DOHH2 (cell line): Measurements from ENCODE around the gene NUP210L.

ENCODE experiments used
- EZH2phosphoT487 ChIP-seq: fragments of 200-600 bp; sonication (generic); IDR thresholded peaks from 2 replicates; pipeline ENCODE4 v1.6.1; 2017; ENCODE audit warnings: borderline replicate concordance, mild to moderate bottlenecking, antibody characterized with exemption, low read length, moderate library complexity, mixed read lengths
- TF ChIP-seq, protein P1 (sequence below): fragments of 200-600 bp; sonication (generic); IDR thresholded peaks from one replicate; pipeline ENCODE4 v1.5.1; 2014; ENCODE audit warnings: antibody characterized with exemption, mild to moderate bottlenecking, low read depth, low read length; ENCODE audit not compliant: poor library complexity, severe bottlenecking

DNA sequence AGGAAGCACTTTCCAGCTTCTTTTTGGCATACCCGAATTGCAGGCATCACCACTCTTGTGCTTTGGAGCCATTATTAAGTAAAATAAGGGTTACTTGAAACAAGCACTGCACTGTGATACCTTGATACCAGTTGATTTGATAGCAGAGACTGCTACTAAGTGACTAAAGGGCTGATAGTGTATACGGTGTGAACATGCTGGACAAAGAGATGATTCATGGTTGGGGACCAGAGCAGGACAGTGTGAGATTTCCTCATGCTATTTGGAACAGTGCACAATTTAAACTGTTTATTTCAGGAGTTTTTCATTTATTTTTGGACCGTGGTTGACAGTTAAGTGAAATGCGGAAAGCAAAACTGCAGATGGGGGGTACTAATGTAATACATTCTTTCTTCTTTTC lies 154.5 kb downstream of the NUP210L start:
- TF ChIP-seq, protein P1, sequence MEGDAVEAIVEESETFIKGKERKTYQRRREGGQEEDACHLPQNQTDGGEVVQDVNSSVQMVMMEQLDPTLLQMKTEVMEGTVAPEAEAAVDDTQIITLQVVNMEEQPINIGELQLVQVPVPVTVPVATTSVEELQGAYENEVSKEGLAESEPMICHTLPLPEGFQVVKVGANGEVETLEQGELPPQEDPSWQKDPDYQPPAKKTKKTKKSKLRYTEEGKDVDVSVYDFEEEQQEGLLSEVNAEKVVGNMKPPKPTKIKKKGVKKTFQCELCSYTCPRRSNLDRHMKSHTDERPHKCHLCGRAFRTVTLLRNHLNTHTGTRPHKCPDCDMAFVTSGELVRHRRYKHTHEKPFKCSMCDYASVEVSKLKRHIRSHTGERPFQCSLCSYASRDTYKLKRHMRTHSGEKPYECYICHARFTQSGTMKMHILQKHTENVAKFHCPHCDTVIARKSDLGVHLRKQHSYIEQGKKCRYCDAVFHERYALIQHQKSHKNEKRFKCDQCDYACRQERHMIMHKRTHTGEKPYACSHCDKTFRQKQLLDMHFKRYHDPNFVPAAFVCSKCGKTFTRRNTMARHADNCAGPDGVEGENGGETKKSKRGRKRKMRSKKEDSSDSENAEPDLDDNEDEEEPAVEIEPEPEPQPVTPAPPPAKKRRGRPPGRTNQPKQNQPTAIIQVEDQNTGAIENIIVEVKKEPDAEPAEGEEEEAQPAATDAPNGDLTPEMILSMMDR, result no peak
- TF ChIP-seq EZH2phosphoT487, result no peak
